Measurements from ENCODE around the gene PROZ.

- no peak for TF ChIP-seq EP300 (IDR thresholded peaks at IDR 0.05)
- no peak for TF ChIP-seq POLR2A (IDR thresholded peaks at IDR 0.05)
Measured at GRCh38 chr13:113170511-113170910, 12.1 kb downstream of the PROZ start.

Measured in upper lobe of left lung (tissue), 4 donors.